GM12864 (cell line): ENCODE measurements around the gene COL6A5.
"Not testable (repeated sequence)": the region's sequence is repeated elsewhere in the genome, so short reads cannot be mapped to it uniquely, and the experiment has no call there.

Source experiments
- DNase-seq: peaks from one replicate; pipeline ENCODE4 v3.0.0-alpha.2; 2011; ENCODE audit warnings: low read depth
- H3K4me3 ChIP-seq: 2 replicates; pipeline ENCODE4 v1.5.1; 2011; ENCODE audit warnings: mild to moderate bottlenecking, low read depth, low read length, control low read depth
- TF ChIP-seq, protein P1 (sequence below): IDR thresholded peaks from 2 replicates; pipeline ENCODE4 v1.5.1; 2011; ENCODE audit warnings: low read depth, mild to moderate bottlenecking, moderate library complexity, low read length, control low read depth, inconsistent platforms; ENCODE audit errors: missing control alignments

COL6A5 gene

DNA sequence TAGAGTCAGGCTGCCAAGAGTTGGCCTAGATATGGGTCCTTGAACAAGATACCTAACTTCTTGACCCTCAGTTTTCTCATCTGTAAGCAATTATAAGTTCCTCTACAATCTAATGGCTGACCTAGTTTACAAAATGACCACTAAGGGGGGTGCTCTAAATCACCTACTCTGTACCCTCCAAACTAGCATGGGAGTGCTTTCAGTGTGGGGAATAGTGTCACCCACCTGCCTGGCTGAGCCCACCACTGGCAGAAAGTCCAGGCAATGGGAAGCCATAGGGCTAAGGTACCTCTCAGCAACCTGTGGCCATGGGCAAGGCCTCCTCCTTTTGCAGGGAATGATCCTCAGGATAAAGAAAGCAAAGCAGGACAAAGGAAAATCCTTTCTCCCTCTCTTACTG is 58.9 kb downstream of the COL6A5 start:
- no peak for DNase-seq
- TF ChIP-seq, protein P1, sequence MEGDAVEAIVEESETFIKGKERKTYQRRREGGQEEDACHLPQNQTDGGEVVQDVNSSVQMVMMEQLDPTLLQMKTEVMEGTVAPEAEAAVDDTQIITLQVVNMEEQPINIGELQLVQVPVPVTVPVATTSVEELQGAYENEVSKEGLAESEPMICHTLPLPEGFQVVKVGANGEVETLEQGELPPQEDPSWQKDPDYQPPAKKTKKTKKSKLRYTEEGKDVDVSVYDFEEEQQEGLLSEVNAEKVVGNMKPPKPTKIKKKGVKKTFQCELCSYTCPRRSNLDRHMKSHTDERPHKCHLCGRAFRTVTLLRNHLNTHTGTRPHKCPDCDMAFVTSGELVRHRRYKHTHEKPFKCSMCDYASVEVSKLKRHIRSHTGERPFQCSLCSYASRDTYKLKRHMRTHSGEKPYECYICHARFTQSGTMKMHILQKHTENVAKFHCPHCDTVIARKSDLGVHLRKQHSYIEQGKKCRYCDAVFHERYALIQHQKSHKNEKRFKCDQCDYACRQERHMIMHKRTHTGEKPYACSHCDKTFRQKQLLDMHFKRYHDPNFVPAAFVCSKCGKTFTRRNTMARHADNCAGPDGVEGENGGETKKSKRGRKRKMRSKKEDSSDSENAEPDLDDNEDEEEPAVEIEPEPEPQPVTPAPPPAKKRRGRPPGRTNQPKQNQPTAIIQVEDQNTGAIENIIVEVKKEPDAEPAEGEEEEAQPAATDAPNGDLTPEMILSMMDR: no peak
- no peak overlapping the region for H3K4me3 ChIP-seq

- H3K4me3 ChIP-seq: no peak overlapping the region
- no peak for DNase-seq
- TF ChIP-seq, protein P1: no peak
Observed at GRCh38 chr3:130405956-130406355, 60.5 kb downstream of the COL6A5 start.

DNA sequence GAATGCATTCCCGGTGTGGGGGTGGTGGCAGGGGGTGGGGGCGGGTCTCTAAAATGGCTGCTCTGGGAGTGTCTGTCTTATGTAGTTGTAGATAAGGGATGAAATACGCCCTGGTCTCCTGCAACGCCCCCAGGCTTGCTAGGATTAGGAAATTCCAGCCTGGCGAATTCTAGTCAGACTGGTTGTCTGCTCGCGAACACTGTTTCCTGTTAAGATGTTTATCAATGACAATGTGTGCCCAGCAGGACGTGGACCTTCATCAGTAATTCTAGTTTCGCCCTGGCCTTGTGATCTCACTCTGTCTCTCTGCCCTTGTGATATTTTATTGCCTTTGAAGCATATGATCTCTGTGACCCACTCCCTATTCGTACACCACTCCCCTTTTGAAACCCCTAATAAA is 62.8 kb downstream of the COL6A5 start:
- not testable (repeated sequence) for H3K4me3 ChIP-seq, DNase-seq

- no peak overlapping the region for H3K4me3 ChIP-seq
- no peak for DNase-seq
- TF ChIP-seq, protein P1: no peak
Observed at GRCh38 chr3:130411320-130411719, 65.8 kb downstream of the COL6A5 start.

DNA sequence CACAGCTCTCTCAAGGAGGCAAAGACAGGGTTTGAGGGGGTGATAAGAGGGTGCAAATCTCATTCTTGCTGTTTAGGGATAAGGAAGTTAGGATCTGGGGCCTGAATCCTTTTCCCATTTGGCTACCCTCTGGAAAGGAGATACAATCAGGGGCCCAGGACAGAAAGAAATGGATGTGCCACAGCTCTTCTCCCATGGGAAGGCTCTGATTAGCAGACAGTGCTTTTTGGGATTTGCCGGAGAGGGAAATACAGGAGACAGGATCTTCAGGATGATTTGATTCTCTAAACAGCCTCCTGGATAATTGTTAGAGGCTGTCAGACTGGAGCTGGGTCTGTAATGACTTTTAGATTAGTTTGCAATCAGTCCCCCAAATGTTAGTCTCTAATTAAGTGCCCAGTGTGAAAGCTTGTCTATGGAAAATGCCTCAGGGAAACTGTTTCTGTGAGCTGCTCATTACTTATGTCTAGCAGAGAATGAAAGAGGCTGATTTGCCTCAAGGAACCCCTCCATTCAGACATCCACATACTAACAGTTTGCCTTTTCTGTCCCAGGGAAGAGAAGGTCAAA is 67.6 kb downstream of the COL6A5 start:
- no peak overlapping the region for H3K4me3 ChIP-seq
- no peak for DNase-seq
- TF ChIP-seq, protein P1: no peak

GRCh38 chr3:130414457-130414856 is 69.0 kb downstream of the COL6A5 start:
- TF ChIP-seq, protein P1: no peak
- H3K4me3 ChIP-seq: no peak overlapping the region
- peak; percentile 5 for DNase-seq

DNA sequence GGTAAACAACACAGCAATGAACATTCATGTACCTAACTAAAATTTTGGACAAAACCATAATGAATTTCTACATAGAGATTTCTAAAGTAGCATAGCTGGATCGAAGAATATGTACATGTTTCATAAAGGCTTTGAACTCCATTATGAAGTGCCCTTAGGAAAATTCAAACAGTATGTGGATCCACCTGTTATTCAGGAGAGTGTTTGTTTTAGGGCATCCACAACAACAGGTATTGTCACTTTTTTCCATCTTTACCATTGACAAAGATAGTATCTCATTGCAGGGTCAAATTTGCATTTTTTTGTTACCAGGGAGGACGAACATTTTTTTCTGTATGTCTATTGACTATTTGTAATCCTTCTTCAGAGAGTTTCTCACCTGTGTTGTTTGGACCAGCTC is 75.0 kb downstream of the COL6A5 start:
- TF ChIP-seq, protein P1: no peak
- no peak for DNase-seq
- H3K4me3 ChIP-seq: no peak overlapping the region
